Activated T-cell treated with anti-CD3 and anti-CD28 coated beads, Interleukin-2, amount 50 U/mL, for 72 hours (primary cell): Measurements from ENCODE around the gene FOXP1. TPM values are rescaled to one million over a fixed set of nuclear protein-coding genes. Genes with fewer than 3 reads are reported as not detected.

ENCODE experiments used
- ATAC-seq, 2 donors: fragments of 150-1000 bp; cut with Tn5 transposase; replicated peaks in 1 of 2; 2 replicates each; pipeline ENCODE4 v1.10.0; 2021; ENCODE audit warnings: moderate library complexity in 2 of 2, mild to moderate bottlenecking in 1 of 2
- DNase-seq, 2 donors: peaks; one replicate each; pipeline ENCODE4 v3.0.0; 2021 to 2022; ENCODE audit warnings: mixed read lengths in 1 of 2
- H3K27ac Mint-ChIP-seq: one replicate; pipeline ENCODE4 v1.8.0; 2022; ENCODE audit warnings: mild to moderate bottlenecking, moderate library complexity, mixed read lengths
- H3K27me3 Mint-ChIP-seq: one replicate; pipeline ENCODE4 v1.8.0; 2022; ENCODE audit warnings: low read depth, mixed read lengths
- H3K36me3 Mint-ChIP-seq, 2 donors: one replicate each; pipeline ENCODE4 v1.8.0; 2022; ENCODE audit warnings: mixed read lengths in 2 of 2, mild to moderate bottlenecking in 1 of 2; ENCODE audit not compliant: insufficient read depth in 2 of 2
- H3K4me1 Mint-ChIP-seq: one replicate; pipeline ENCODE4 v1.8.0; 2022; ENCODE audit warnings: low read depth, mixed read lengths
- H3K4me3 Mint-ChIP-seq, 2 donors: one replicate each; pipeline ENCODE4 v1.8.0; 2022; ENCODE audit warnings: mild to moderate bottlenecking in 2 of 2, mixed read lengths in 2 of 2, moderate library complexity in 2 of 2
- H3K9me3 Mint-ChIP-seq, 2 donors: one replicate each; pipeline ENCODE4 v1.8.0; 2022; ENCODE audit warnings: mixed read lengths in 2 of 2
- total RNA-seq, 2 donors: library from RNA; stranded (reverse); gene quantifications; one replicate each; pipeline ENCODE4 v1.2.3, GENCODE V29; 2022

FOXP1 gene
- 100 to 1,000 TPM; 124 to 156 TPM for total RNA-seq

- peaks cover 7 to 8% of the 10 kb centered on the region in 2 donors for H3K36me3 Mint-ChIP-seq
- DNase-seq: peak; percentile 61 to 73
- H3K9me3 Mint-ChIP-seq: no peaks in the 10 kb centered on the region
- H3K4me3 Mint-ChIP-seq: peak within 1 kb of the TSS; percentile 95 to 96
- peak; percentile 67 to 70 for ATAC-seq
- H3K4me1 Mint-ChIP-seq: peaks cover 62% of the 10 kb centered on the region
- H3K27ac Mint-ChIP-seq: peak within 1 kb of the TSS; percentile 97
- no peaks in the 10 kb centered on the region for H3K27me3 Mint-ChIP-seq
These were observed at the start of gene FOXP1 for GRCh38 chr3:71583566-71584393. Gene FOXP1, minus strand, starts transcription at chr3:71583728. Its CDS starts 385,347 bp downstream, at chr3:71198381.

- Mint-ChIP-seq H3K27ac (no peak overlapping the region), H3K4me3 (no peak overlapping the region), H3K27me3 (no peaks in the 10 kb centered on the region), H3K4me1 (no peaks in the 10 kb centered on the region), H3K36me3 (peaks cover 0 to 2% of the 10 kb centered on the region in 2 donors), H3K9me3 (peaks cover 3 to 4% of the 10 kb centered on the region in 2 donors)
- DNase-seq: no peak
- ATAC-seq: no peak
These were observed 46.2 kb upstream of the FOXP1 start for GRCh38 chr3:71629711-71630110.

GRCh38 chr3:71629289-71629688 is 45.8 kb upstream of the FOXP1 start:
- Mint-ChIP-seq H3K27me3 (no peaks in the 10 kb centered on the region), H3K9me3 (peaks cover 3 to 4% of the 10 kb centered on the region in 2 donors), H3K4me1 (no peaks in the 10 kb centered on the region), H3K27ac (no peak overlapping the region), H3K36me3 (peaks cover 0 to 2% of the 10 kb centered on the region in 2 donors), H3K4me3 (no peak overlapping the region)
- DNase-seq (no peak), ATAC-seq (no peak)

GRCh38 chr3:71628522-71628921 is 45.0 kb upstream of the FOXP1 start:
- H3K9me3 Mint-ChIP-seq: peaks cover 3 to 4% of the 10 kb centered on the region in 2 donors
- H3K27ac Mint-ChIP-seq: no peak overlapping the region
- peaks cover 0 to 2% of the 10 kb centered on the region in 2 donors for H3K36me3 Mint-ChIP-seq
- no peak overlapping the region for H3K4me3 Mint-ChIP-seq
- DNase-seq (no peak), ATAC-seq (no peak)
- H3K27me3 Mint-ChIP-seq: no peaks in the 10 kb centered on the region
- H3K4me1 Mint-ChIP-seq: no peaks in the 10 kb centered on the region

- H3K27ac Mint-ChIP-seq: no peak overlapping the region
- H3K27me3 Mint-ChIP-seq: no peaks in the 10 kb centered on the region
- DNase-seq: no peak
- peaks cover 0 to 2% of the 10 kb centered on the region in 2 donors for H3K36me3 Mint-ChIP-seq
- H3K4me1 Mint-ChIP-seq: no peaks in the 10 kb centered on the region
- ATAC-seq: no peak
- no peak overlapping the region for H3K4me3 Mint-ChIP-seq
- peaks cover 3 to 4% of the 10 kb centered on the region in 2 donors for H3K9me3 Mint-ChIP-seq
These were observed 42.1 kb upstream of the FOXP1 start for GRCh38 chr3:71625676-71626075.

GRCh38 chr3:71621825-71622537 is 38.5 kb upstream of the FOXP1 start:
- H3K36me3 Mint-ChIP-seq: peaks cover 2% of the 10 kb centered on the region in 2 donors
- DNase-seq (no peak), ATAC-seq (no peak)
- H3K9me3 Mint-ChIP-seq: peaks cover 3 to 4% of the 10 kb centered on the region in 2 donors
- no peaks in the 10 kb centered on the region for H3K27me3 Mint-ChIP-seq
- peaks cover 5% of the 10 kb centered on the region for H3K4me1 Mint-ChIP-seq
- no peak overlapping the region for H3K27ac Mint-ChIP-seq
- H3K4me3 Mint-ChIP-seq: no peak overlapping the region

- Mint-ChIP-seq H3K4me3 (no peak overlapping the region), H3K27me3 (no peaks in the 10 kb centered on the region), H3K4me1 (peaks cover 13% of the 10 kb centered on the region), H3K36me3 (peaks cover 0 to 2% of the 10 kb centered on the region in 2 donors), H3K9me3 (no peaks in the 10 kb centered on the region), H3K27ac (no peak overlapping the region)
- ATAC-seq (no peak), DNase-seq (no peak)
These were observed 35.0 kb upstream of the FOXP1 start for GRCh38 chr3:71618538-71618937.

GRCh38 chr3:71616571-71617021 is 33.1 kb upstream of the FOXP1 start:
- no peak overlapping the region for H3K4me3 Mint-ChIP-seq
- ATAC-seq (peak in 1 of 2 donors; percentile 22), DNase-seq (no peak)
- H3K4me1 Mint-ChIP-seq: peaks cover 13% of the 10 kb centered on the region
- no peaks in the 10 kb centered on the region for H3K27me3 Mint-ChIP-seq
- peaks cover 0 to 2% of the 10 kb centered on the region in 2 donors for H3K36me3 Mint-ChIP-seq
- H3K9me3 Mint-ChIP-seq: no peaks in the 10 kb centered on the region
- H3K27ac Mint-ChIP-seq: no peak overlapping the region

GRCh38 chr3:71614869-71615268 is 31.3 kb upstream of the FOXP1 start:
- Mint-ChIP-seq H3K36me3 (peaks cover 0 to 2% of the 10 kb centered on the region in 2 donors), H3K27me3 (no peaks in the 10 kb centered on the region), H3K4me1 (peaks cover 13% of the 10 kb centered on the region), H3K4me3 (no peak overlapping the region), H3K9me3 (no peaks in the 10 kb centered on the region), H3K27ac (no peak overlapping the region)
- ATAC-seq (no peak), DNase-seq (no peak)

GRCh38 chr3:71614426-71614825 is 30.9 kb upstream of the FOXP1 start:
- H3K4me3 Mint-ChIP-seq: no peak overlapping the region
- H3K27ac Mint-ChIP-seq: no peak overlapping the region
- H3K27me3 Mint-ChIP-seq: no peaks in the 10 kb centered on the region
- DNase-seq: no peak
- no peaks in the 10 kb centered on the region for H3K9me3 Mint-ChIP-seq
- peaks cover 13% of the 10 kb centered on the region for H3K4me1 Mint-ChIP-seq
- no peak for ATAC-seq
- peaks cover 0 to 2% of the 10 kb centered on the region in 2 donors for H3K36me3 Mint-ChIP-seq

GRCh38 chr3:71611099-71611498 is 27.6 kb upstream of the FOXP1 start:
- DNase-seq (no peak), ATAC-seq (no peak)
- H3K9me3 Mint-ChIP-seq: peaks cover 3 to 4% of the 10 kb centered on the region in 2 donors
- peaks cover 0 to 4% of the 10 kb centered on the region in 2 donors for H3K36me3 Mint-ChIP-seq
- H3K27me3 Mint-ChIP-seq: no peaks in the 10 kb centered on the region
- no peaks in the 10 kb centered on the region for H3K4me1 Mint-ChIP-seq
- H3K27ac Mint-ChIP-seq: no peak overlapping the region
- no peak overlapping the region for H3K4me3 Mint-ChIP-seq

GRCh38 chr3:71607364-71607763 is 23.8 kb upstream of the FOXP1 start:
- H3K9me3 Mint-ChIP-seq: peaks cover 3 to 4% of the 10 kb centered on the region in 2 donors
- H3K27ac Mint-ChIP-seq: no peak overlapping the region
- H3K27me3 Mint-ChIP-seq: no peaks in the 10 kb centered on the region
- H3K36me3 Mint-ChIP-seq: peaks cover 0 to 6% of the 10 kb centered on the region in 2 donors
- no peaks in the 10 kb centered on the region for H3K4me1 Mint-ChIP-seq
- ATAC-seq (no peak), DNase-seq (no peak)
- H3K4me3 Mint-ChIP-seq: no peak overlapping the region

- ATAC-seq (no peak), DNase-seq (no peak)
- peaks cover 4 to 7% of the 10 kb centered on the region in 2 donors for H3K9me3 Mint-ChIP-seq
- H3K27ac Mint-ChIP-seq: no peak overlapping the region
- H3K4me1 Mint-ChIP-seq: peaks cover 7% of the 10 kb centered on the region
- peaks cover 5 to 9% of the 10 kb centered on the region in 2 donors for H3K36me3 Mint-ChIP-seq
- H3K4me3 Mint-ChIP-seq: no peak overlapping the region
- no peaks in the 10 kb centered on the region for H3K27me3 Mint-ChIP-seq
These were observed 23.1 kb upstream of the FOXP1 start for GRCh38 chr3:71606582-71606981.
